Stimulated activated CD8-positive, alpha-beta memory T cell treated with anti-CD3 and anti-CD28 coated beads, Interleukin-15, amount 100 ng/mL, for 4 hours (primary cell): ENCODE data around the gene CAB39.
A peak's percentile ranks its signal among the peaks of the same experiment; 100 is the strongest.

Source experiments
- DNase-seq, 2 donors: peaks; one replicate each; pipeline ENCODE4 v3.0.0-alpha.2; 2020; ENCODE audit warnings: low read depth in 2 of 2

CAB39 gene

GRCh38 chr2:230712443-230713330 is at the start of gene CAB39:
Gene CAB39, plus strand, starts transcription at chr2:230712842. Its CDS starts 47,160 bp downstream, at chr2:230760002.
- peak; percentile 72 to 81 for DNase-seq

GRCh38 chr2:230664128-230664527 is 48.5 kb upstream of the CAB39 start:
- DNase-seq = no peak

GRCh38 chr2:230664844-230665243 is 47.8 kb upstream of the CAB39 start:
- DNase-seq = no peak

GRCh38 chr2:230665263-230665691 is 47.4 kb upstream of the CAB39 start:
- DNase-seq = no peak

- DNase-seq = no peak
Observed at GRCh38 chr2:230666446-230666845, 46.2 kb upstream of the CAB39 start.

- no peak for DNase-seq
Observed at GRCh38 chr2:230666885-230667712, 45.5 kb upstream of the CAB39 start.

GRCh38 chr2:230668184-230668938 is 44.3 kb upstream of the CAB39 start:
- DNase-seq = no peak

GRCh38 chr2:230668939-230669303 is 43.7 kb upstream of the CAB39 start:
- no peak for DNase-seq

GRCh38 chr2:230669386-230669950 is 43.2 kb upstream of the CAB39 start:
- no peak for DNase-seq

GRCh38 chr2:230671117-230671516 is 41.5 kb upstream of the CAB39 start:
- DNase-seq = no peak

- no peak for DNase-seq
Observed at GRCh38 chr2:230672836-230673235, 39.8 kb upstream of the CAB39 start.

- DNase-seq = no peak
Observed at GRCh38 chr2:230674401-230674800, 38.2 kb upstream of the CAB39 start.

- DNase-seq = no peak
Observed at GRCh38 chr2:230674966-230675672, 37.5 kb upstream of the CAB39 start.

- DNase-seq = no peak
Observed at GRCh38 chr2:230676546-230676945, 36.1 kb upstream of the CAB39 start.

GRCh38 chr2:230677201-230677946 is 35.3 kb upstream of the CAB39 start:
- no peak for DNase-seq

- DNase-seq = no peak
Observed at GRCh38 chr2:230678018-230678417, 34.6 kb upstream of the CAB39 start.

- DNase-seq = no peak
Observed at GRCh38 chr2:230678451-230678850, 34.2 kb upstream of the CAB39 start.

- no peak for DNase-seq
Observed at GRCh38 chr2:230680463-230681170, 32.0 kb upstream of the CAB39 start.

- DNase-seq = no peak
Observed at GRCh38 chr2:230681171-230681545, 31.5 kb upstream of the CAB39 start.

GRCh38 chr2:230682546-230682945 is 30.1 kb upstream of the CAB39 start:
- DNase-seq = no peak
